Measurements from ENCODE around the gene PAPPA2.

PAPPA2 gene

GRCh38 chr1:176783309-176783708 lies 320.3 kb downstream of the PAPPA2 start:
- H3K9me3 ChIP-seq (ENCODE audit: control insufficient read depth, insufficient read depth, low read length), result no peaks in the 10 kb centered on the region
- H3K4me1 ChIP-seq (ENCODE audit: control insufficient read depth, insufficient read depth, low read length), result no peaks in the 10 kb centered on the region
- no peak overlapping the region for H3K9ac ChIP-seq (ENCODE audit: low read depth, low read length)

DNA sequence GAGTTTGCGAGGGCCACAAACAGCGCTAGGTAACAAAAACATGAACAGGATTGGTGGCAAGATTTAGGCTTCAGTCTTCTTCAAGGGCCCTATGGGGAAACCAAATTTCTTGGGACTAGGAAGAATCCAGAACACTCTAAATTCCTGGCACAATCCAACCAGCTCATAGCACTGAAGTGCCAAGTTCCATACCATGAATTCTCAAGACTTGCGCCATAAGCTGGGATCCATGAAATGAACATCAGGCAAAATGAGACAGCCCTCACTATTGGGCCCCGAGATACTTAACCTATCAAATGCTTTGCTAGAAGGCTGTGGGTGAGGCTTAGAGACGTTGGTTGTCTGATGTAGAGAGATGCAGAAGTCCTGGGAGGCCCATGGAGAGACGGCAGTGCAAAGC lies 322.1 kb downstream of the PAPPA2 start:
- H3K36me3 ChIP-seq (ENCODE audit: control insufficient read depth, insufficient read depth, low read length), result no peaks in the 10 kb centered on the region
- no peak overlapping the region for H3K9ac ChIP-seq (ENCODE audit: low read depth, low read length)
- H3K27me3 ChIP-seq (ENCODE audit: control insufficient read depth, insufficient read depth, low read length), result no peaks in the 10 kb centered on the region
- H3K4me1 ChIP-seq (ENCODE audit: control insufficient read depth, insufficient read depth, low read length), result no peaks in the 10 kb centered on the region
- no peaks in the 10 kb centered on the region for H3K9me3 ChIP-seq (ENCODE audit: control insufficient read depth, insufficient read depth, low read length)
- H3K4me3 ChIP-seq (ENCODE audit: low read depth, low read length), result no peak overlapping the region

More at GRCh38 chr1:176783309-176783708, 320.3 kb downstream of the PAPPA2 start:
- H3K36me3 ChIP-seq (ENCODE audit: control insufficient read depth, insufficient read depth, low read length), result no peaks in the 10 kb centered on the region
- H3K27me3 ChIP-seq (ENCODE audit: control insufficient read depth, insufficient read depth, low read length), result no peaks in the 10 kb centered on the region
- no peak overlapping the region for H3K4me3 ChIP-seq (ENCODE audit: low read depth, low read length)

GRCh38 chr1:176785791-176786190 lies 322.8 kb downstream of the PAPPA2 start:
- no peaks in the 10 kb centered on the region for H3K4me1 ChIP-seq (ENCODE audit: control insufficient read depth, insufficient read depth, low read length)
- no peaks in the 10 kb centered on the region for H3K27me3 ChIP-seq (ENCODE audit: control insufficient read depth, insufficient read depth, low read length)
- no peak overlapping the region for H3K4me3 ChIP-seq (ENCODE audit: low read depth, low read length)
- no peaks in the 10 kb centered on the region for H3K9me3 ChIP-seq (ENCODE audit: control insufficient read depth, insufficient read depth, low read length)
- H3K9ac ChIP-seq (ENCODE audit: low read depth, low read length), result no peak overlapping the region
- H3K36me3 ChIP-seq (ENCODE audit: control insufficient read depth, insufficient read depth, low read length), result no peaks in the 10 kb centered on the region

- no peaks in the 10 kb centered on the region for H3K4me1 ChIP-seq (ENCODE audit: control insufficient read depth, insufficient read depth, low read length)
- H3K9me3 ChIP-seq (ENCODE audit: control insufficient read depth, insufficient read depth, low read length), result no peaks in the 10 kb centered on the region
- no peak overlapping the region for H3K4me3 ChIP-seq (ENCODE audit: low read depth, low read length)
- H3K27me3 ChIP-seq (ENCODE audit: control insufficient read depth, insufficient read depth, low read length), result no peaks in the 10 kb centered on the region
- H3K9ac ChIP-seq (ENCODE audit: low read depth, low read length), result no peak overlapping the region
- H3K36me3 ChIP-seq (ENCODE audit: control insufficient read depth, insufficient read depth, low read length), result no peaks in the 10 kb centered on the region
These were observed 323.3 kb downstream of the PAPPA2 start for GRCh38 chr1:176786274-176786673.

GRCh38 chr1:176789571-176790090 lies 326.7 kb downstream of the PAPPA2 start:
- Histone ChIP-seq H3K4me3 (ENCODE audit: low read depth, low read length) (no peak overlapping the region), H3K9me3 (ENCODE audit: control insufficient read depth, insufficient read depth, low read length) (no peaks in the 10 kb centered on the region), H3K9ac (ENCODE audit: low read depth, low read length) (no peak overlapping the region), H3K36me3 (ENCODE audit: control insufficient read depth, insufficient read depth, low read length) (no peaks in the 10 kb centered on the region), H3K27me3 (ENCODE audit: control insufficient read depth, insufficient read depth, low read length) (no peaks in the 10 kb centered on the region), H3K4me1 (ENCODE audit: control insufficient read depth, insufficient read depth, low read length) (no peaks in the 10 kb centered on the region)

DNA sequence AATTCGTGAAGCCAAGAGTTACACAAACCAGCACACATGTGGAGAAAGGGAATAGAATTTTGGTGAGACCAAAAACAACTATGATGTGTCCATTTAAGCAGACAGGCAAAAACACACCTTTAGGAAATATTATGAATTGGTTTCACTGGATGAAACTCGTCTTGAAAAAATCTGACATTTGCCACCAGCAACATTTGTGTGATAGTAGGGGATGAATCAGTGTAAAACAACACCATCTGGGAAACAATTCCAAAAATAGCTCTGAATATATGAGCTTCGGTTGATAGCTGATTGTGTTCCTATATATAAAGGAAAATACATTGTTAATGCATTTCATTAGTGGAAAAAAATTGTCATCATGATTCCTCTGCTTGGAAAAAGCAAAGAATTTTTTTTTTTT lies 327.8 kb downstream of the PAPPA2 start:
- H3K9ac ChIP-seq (ENCODE audit: low read depth, low read length), result no peak overlapping the region
- H3K9me3 ChIP-seq (ENCODE audit: control insufficient read depth, insufficient read depth, low read length), result no peaks in the 10 kb centered on the region
- H3K36me3 ChIP-seq (ENCODE audit: control insufficient read depth, insufficient read depth, low read length), result no peaks in the 10 kb centered on the region
- no peaks in the 10 kb centered on the region for H3K4me1 ChIP-seq (ENCODE audit: control insufficient read depth, insufficient read depth, low read length)
- H3K4me3 ChIP-seq (ENCODE audit: low read depth, low read length), result no peak overlapping the region
- no peaks in the 10 kb centered on the region for H3K27me3 ChIP-seq (ENCODE audit: control insufficient read depth, insufficient read depth, low read length)

DNA sequence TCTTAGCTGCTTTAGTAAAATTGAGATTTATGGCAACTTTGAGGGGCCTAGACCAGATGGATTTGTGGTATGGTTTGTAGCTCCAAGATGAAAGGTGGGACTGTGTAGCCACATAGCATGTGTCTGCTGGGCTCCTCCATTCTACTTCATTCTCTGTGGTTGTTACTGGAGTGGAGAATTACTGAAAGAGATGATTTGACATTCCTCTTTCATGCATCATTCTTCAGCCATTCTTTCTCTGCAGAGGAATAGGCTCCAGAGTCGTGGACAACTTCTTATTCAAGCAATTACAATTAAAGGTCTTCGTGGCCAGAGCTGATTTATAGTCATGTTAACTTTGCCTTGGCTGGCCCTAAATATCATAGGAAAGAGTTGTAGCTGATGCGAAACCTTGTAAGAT lies 328.9 kb downstream of the PAPPA2 start:
- no peaks in the 10 kb centered on the region for H3K4me1 ChIP-seq (ENCODE audit: control insufficient read depth, insufficient read depth, low read length)
- H3K27me3 ChIP-seq (ENCODE audit: control insufficient read depth, insufficient read depth, low read length), result no peaks in the 10 kb centered on the region
- H3K4me3 ChIP-seq (ENCODE audit: low read depth, low read length), result no peak overlapping the region
- H3K9ac ChIP-seq (ENCODE audit: low read depth, low read length), result no peak overlapping the region
- H3K9me3 ChIP-seq (ENCODE audit: control insufficient read depth, insufficient read depth, low read length), result no peaks in the 10 kb centered on the region
- H3K36me3 ChIP-seq (ENCODE audit: control insufficient read depth, insufficient read depth, low read length), result no peaks in the 10 kb centered on the region

DNA sequence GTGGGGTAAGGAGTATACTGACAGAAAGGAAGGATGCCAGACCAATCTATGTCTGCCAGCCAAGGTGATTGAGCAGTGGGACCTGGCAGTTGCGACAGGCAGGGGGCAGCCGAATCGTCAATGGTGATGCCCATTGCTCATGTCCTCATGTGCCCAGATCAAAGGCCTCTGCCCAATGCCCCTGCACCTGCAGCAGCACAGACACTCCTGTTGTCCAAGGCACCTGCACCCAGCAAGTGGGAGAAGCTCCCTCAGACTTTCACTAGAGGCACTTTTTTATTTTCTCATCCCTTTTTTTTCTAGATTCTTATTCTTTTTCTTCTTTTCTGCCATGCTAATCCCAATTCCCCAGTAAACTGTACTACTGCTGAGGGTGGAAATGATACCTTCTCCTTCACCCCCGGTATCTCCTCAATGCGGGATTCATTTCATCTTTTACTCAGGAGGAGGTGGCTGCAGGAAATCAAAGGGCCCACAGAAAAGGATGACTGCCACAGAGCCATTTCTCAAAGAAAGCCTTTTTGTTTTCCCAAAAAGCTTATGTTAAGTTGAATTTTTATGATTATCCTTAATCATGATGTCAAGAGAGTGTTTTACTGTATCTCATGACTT lies 332.0 kb downstream of the PAPPA2 start:
- Histone ChIP-seq H3K9ac (ENCODE audit: low read depth, low read length) (no peak overlapping the region), H3K36me3 (ENCODE audit: control insufficient read depth, insufficient read depth, low read length) (no peaks in the 10 kb centered on the region), H3K4me3 (ENCODE audit: low read depth, low read length) (no peak overlapping the region), H3K9me3 (ENCODE audit: control insufficient read depth, insufficient read depth, low read length) (no peaks in the 10 kb centered on the region), H3K4me1 (ENCODE audit: control insufficient read depth, insufficient read depth, low read length) (no peaks in the 10 kb centered on the region), H3K27me3 (ENCODE audit: control insufficient read depth, insufficient read depth, low read length) (no peaks in the 10 kb centered on the region)

- Histone ChIP-seq H3K36me3 (ENCODE audit: control insufficient read depth, insufficient read depth, low read length) (no peaks in the 10 kb centered on the region), H3K4me3 (ENCODE audit: low read depth, low read length) (no peak overlapping the region), H3K9ac (ENCODE audit: low read depth, low read length) (no peak overlapping the region), H3K9me3 (ENCODE audit: control insufficient read depth, insufficient read depth, low read length) (no peaks in the 10 kb centered on the region), H3K27me3 (ENCODE audit: control insufficient read depth, insufficient read depth, low read length) (no peaks in the 10 kb centered on the region), H3K4me1 (ENCODE audit: control insufficient read depth, insufficient read depth, low read length) (no peaks in the 10 kb centered on the region)
These were observed 333.0 kb downstream of the PAPPA2 start for GRCh38 chr1:176795929-176796328.

DNA sequence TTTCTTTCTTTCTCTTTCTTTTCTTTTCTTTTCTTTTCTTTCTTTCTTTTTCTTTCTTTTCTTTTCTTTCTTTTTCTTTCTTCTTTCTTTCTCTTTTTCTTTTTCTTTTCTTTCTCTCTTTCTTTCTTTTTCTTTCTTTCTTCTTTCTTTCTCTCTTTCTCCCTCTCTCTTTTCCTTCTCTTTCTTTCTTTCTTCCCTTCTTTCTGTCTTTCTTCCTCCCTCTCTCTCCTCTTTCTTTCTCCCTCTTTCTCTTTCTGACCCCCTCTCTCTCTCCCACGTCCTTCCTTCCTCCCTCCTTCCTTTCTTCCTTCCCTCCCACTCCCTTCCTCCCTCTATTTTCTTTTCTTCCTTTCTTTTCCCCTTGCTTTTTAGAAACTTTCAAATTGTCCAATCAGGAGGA lies 333.6 kb downstream of the PAPPA2 start:
- H3K9ac ChIP-seq (ENCODE audit: low read depth, low read length), result no peak overlapping the region
- no peaks in the 10 kb centered on the region for H3K27me3 ChIP-seq (ENCODE audit: control insufficient read depth, insufficient read depth, low read length)
- H3K4me1 ChIP-seq (ENCODE audit: control insufficient read depth, insufficient read depth, low read length), result no peaks in the 10 kb centered on the region
- H3K36me3 ChIP-seq (ENCODE audit: control insufficient read depth, insufficient read depth, low read length), result no peaks in the 10 kb centered on the region
- no peak overlapping the region for H3K4me3 ChIP-seq (ENCODE audit: low read depth, low read length)
- no peaks in the 10 kb centered on the region for H3K9me3 ChIP-seq (ENCODE audit: control insufficient read depth, insufficient read depth, low read length)

DNA sequence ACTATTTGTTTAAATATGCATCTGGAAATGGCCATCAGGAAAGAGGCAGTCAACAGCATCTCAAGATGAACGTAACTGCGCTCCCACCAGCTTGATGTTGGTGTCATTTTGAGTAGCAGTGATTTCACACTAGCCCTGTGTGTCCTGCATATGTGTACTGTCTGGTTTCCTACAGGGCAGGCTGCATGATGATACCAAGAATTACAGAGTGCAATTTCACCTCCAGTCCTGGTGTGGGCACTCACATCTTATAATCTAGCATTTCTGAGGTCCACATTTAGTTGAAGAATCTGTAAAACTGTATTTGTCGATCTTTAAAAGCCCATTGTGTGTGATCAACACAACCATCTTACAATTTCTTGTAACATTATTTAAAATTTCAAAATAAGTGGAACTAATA lies 336.4 kb downstream of the PAPPA2 start:
- Histone ChIP-seq H3K4me1 (ENCODE audit: control insufficient read depth, insufficient read depth, low read length) (no peaks in the 10 kb centered on the region), H3K27me3 (ENCODE audit: control insufficient read depth, insufficient read depth, low read length) (no peaks in the 10 kb centered on the region), H3K36me3 (ENCODE audit: control insufficient read depth, insufficient read depth, low read length) (no peaks in the 10 kb centered on the region), H3K4me3 (ENCODE audit: low read depth, low read length) (no peak overlapping the region), H3K9me3 (ENCODE audit: control insufficient read depth, insufficient read depth, low read length) (no peaks in the 10 kb centered on the region), H3K9ac (ENCODE audit: low read depth, low read length) (no peak overlapping the region)

DNA sequence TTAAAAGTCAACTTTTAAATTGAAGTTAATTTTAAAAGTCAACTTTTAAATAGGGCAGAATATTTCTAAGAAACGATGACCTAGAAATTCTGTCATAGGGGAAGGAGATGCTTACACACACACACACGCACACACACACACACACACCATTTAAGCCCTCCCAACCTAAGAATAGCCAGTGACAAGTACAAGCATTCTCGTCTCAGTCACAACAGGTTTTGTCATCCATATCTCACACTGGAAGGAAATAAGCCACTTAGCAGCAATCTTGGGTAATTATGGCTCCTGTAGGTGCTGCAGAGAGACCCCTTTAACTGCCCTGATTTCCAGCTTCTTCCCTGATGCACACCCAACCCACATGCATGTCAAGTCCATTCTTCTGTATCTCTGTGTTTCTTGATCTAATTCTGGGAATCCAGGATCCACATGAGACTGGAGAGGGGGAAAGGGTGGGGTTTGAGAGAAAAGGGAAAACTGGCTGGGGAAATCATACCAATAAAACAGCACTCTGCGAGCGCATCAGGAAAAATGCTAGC lies 338.1 kb downstream of the PAPPA2 start:
- Histone ChIP-seq H3K9ac (ENCODE audit: low read depth, low read length) (no peak overlapping the region), H3K36me3 (ENCODE audit: control insufficient read depth, insufficient read depth, low read length) (no peaks in the 10 kb centered on the region), H3K4me3 (ENCODE audit: low read depth, low read length) (no peak overlapping the region), H3K27me3 (ENCODE audit: control insufficient read depth, insufficient read depth, low read length) (no peaks in the 10 kb centered on the region), H3K9me3 (ENCODE audit: control insufficient read depth, insufficient read depth, low read length) (no peaks in the 10 kb centered on the region), H3K4me1 (ENCODE audit: control insufficient read depth, insufficient read depth, low read length) (no peaks in the 10 kb centered on the region)

All from iPS-15b (cell line).